HG02763 (cell line): Measurements from ENCODE around the gene UBE3B.

ENCODE experiments used
- ATAC-seq: cut with Tn5 transposase; IDR thresholded peaks from one replicate; pipeline ENCODE4 v1.9.1; 2021; ENCODE audit warnings: mild to moderate bottlenecking, moderate library complexity; ENCODE audit not compliant: unreplicated experiment

UBE3B gene

DNA sequence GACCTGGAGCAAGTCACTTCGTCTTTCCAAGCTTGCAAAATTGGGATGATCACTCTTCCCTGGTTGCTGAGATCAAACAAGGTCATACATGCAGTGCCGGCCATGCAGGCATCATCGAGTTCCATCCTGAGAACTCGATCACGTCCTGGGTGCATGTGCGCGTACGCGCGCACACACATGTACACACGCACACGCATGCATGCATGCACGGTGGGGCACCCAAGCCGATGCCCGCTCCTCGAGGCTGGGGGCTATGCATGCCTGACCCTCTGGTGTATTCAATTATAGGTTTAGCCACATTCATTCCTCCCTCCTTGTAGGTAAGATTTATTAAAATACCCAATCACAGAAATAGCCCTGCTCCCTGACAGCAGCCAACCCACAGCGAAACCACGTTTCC lies 69.9 kb downstream of the UBE3B start:
- ATAC-seq = no peak

DNA sequence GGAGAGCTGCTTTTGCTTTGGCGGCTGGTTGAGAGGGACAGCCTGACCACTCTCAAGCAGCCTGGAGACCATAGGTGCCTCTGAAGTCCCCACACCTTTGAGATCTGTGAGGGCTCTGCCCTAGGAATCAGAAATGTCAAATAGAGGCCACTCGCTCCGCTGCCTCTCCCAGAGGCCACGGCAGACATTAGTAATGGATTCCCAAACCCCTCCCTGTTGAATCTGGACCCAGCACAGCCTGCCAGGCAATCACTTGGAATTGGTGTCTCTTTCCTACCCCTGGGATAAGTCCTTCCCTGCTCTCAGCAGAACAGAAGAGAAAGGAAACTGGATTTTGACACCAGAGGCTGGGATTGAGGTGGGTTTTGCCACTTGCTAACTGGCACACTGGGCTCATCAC lies 70.8 kb downstream of the UBE3B start:
- ATAC-seq = no peak

GRCh38 chr12:109549613-109550270 lies 72.3 kb downstream of the UBE3B start:
- ATAC-seq = no peak

GRCh38 chr12:109550281-109550680 lies 72.8 kb downstream of the UBE3B start:
- no peak for ATAC-seq

GRCh38 chr12:109551108-109551507 lies 73.7 kb downstream of the UBE3B start:
- ATAC-seq = no peak

DNA sequence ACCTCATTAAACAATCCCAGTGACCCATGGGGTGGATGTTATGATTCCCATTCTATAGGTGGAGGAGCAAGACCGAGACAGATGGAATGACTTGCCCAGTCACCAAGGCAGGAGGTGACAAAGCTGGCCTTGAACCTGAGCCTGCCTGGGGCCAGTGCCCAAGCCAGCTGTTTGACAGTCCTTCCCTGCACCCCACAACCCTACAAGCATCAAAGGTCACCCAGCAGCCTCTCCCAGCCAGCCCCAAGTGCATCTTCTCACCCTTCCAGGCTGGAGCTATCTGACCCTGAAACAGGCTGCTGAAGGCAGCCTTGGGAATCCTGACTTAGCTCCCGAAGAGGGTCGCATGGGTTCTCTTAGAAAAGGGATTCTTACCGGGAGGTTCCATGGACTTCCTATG lies 75.5 kb downstream of the UBE3B start:
- ATAC-seq = no peak

DNA sequence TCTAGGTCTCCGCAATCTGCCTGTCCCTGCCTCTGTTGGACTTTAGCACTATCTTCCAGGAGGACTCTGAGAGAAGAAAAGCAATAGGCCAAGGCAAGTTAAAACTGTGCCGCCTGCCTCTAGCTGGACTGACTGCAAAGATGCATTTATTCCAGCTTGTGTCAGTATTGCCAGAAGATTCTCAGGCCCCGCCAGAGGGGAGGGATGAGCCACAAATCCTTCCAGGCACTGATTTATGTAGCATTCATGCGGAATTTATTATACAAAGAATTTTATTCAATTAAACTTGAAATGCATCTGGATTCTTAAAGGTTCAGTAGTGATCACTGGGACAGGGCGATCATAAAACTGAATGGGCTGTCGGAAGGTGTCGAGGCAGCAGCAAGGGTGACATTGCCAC lies 76.0 kb downstream of the UBE3B start:
- no peak for ATAC-seq

- ATAC-seq = no peak
Observed at GRCh38 chr12:109553906-109554500, 76.6 kb downstream of the UBE3B start.

- no peak for ATAC-seq
Observed at GRCh38 chr12:109554761-109555160, 77.3 kb downstream of the UBE3B start.

- ATAC-seq = no peak
Observed at GRCh38 chr12:109555431-109556315, 78.2 kb downstream of the UBE3B start.

DNA sequence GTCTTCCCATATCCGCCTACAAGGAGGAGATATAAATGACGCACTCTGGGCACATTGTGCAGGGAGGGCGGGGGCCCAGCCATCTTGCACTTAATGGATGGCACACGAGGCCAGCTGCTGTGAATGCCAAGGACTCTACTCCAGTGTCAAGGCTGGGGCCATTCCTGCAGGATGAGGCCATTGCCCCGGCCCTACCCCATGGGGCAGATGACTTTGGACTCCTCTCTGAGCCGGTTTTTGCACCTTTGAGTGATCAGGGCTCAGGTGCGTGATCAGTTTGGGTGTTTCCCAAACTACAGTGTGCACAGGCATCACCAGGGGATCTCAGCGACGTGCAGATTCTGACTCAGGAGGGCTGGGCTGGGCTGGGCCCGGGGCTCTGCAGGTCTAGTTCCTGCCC lies 79.8 kb downstream of the UBE3B start:
- ATAC-seq = no peak

GRCh38 chr12:109557805-109558204 lies 80.4 kb downstream of the UBE3B start:
- no peak for ATAC-seq

DNA sequence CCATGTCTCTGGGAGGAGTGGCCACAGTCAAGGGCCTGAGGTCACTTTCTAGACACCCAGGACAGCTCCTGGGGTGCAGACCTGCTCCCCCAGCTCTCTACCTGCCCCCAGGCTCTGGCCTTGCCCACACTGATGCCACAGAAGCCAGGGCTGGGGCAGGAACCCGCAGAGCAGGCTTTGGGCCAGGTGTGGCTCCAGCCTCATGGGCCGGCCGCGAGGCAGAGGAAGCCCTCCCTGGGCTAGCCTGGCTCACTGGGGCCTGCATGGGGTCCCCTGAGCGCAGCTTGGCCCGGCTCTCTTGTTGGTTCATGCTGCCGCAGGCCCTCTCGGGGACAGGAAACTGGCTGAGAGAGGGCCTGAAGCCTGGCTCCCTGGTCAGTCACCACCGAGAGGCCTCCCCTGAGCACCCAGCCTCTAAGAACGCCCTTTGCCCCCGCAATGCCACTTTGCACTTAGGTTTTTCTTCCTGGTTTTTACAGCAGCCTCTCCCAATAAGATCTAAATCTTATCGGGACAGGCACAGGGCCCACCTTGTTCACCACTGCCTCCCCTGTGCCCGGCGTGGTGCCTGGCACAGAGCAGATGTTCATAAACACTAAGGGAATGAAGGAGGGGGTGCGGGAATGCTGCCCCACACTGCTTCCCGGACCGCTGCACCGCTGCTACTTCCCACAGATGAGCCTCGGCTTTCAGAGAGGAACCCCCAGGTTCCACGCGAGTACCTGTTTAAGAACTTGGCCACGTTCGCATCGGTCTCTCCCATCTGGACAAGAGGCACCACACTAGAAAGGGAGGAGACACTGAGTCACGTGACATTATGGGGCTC lies 81.2 kb downstream of the UBE3B start:
- ATAC-seq = no peak

GRCh38 chr12:109559200-109559505 lies 81.7 kb downstream of the UBE3B start:
- no peak for ATAC-seq

DNA sequence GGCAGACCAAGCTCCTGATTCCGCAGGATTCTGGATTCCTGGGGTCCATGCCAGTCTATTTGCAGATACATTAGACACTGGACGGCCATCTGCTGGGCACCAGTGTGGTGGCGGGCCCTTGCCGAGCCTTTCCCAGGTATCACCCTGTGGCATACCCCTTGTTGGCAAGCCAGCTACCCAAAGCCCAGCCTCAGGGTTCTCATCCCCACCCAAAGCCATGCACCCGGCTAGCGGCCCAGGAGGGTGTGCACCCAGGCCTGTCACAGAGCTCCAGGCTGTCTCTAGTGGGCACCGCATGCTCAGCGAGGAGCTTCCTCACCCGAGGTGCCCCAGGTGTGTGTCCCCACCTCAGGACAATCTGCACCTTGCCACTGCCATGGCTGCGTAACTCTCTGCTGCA lies 82.2 kb downstream of the UBE3B start:
- ATAC-seq = no peak

DNA sequence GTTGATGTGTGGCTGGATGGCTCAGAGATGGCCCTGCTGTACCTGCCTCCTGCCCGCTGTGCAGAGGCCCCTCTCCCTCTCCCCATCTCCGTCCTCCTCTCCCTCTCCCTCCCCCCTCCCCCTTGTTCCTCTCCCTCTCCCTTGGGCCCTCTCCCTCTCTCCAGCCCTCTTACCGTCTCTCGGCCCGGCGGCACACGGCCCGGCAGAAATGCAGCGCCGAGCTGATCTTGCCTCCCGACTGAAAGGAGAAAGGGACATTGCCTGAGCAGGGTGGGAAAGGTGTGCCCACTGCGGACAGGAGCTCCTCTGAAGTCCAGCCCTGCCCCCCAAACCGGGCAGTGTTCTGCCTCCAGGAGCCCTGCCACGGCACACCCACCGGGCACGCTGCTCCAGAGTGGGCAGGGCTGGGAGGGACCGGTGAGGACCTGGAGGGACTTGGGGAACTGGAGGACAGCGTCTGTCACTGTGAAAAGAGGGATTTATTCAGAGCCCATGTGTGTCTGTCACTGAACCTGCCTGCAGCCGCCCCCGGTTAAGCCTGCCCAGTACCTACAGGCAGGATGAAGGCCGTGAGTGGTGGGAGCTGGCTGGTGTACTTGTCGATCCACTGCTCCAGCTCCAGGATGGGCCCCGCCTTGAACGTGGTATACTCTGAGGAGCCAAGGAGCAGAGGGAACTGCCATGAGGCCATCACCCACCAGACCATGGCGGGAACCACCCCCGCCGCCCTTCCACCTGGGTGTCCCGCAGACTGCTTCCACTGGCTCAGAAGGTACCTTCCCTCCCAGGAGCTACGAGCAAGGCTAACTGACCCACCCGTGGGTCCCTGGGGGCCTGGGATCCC lies 83.7 kb downstream of the UBE3B start:
- ATAC-seq = no peak

- no peak for ATAC-seq
Observed at GRCh38 chr12:109561711-109562030, 84.2 kb downstream of the UBE3B start.

DNA sequence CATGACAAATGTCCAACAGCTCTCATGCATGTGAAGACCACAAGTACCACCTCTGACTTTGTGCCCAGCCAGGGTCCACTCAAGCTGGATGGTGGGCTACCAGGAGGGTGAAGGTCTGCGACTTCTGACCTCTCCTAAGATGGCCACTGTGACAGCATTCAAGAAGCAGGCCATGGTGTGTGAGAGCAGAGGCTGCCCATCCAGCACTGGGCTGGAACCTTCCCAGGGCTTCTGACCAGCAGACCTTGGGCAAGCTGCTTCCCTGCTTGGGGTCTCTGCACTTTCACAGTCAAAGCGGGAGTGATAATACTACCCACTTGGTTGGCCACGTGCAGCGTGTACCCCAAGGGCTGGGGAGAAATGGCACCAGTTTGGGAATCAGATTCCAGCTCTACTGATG lies 85.4 kb downstream of the UBE3B start:
- ATAC-seq = no peak

- no peak for ATAC-seq
Observed at GRCh38 chr12:109563291-109564284, 86.2 kb downstream of the UBE3B start.
